NCI-H2227 treated with DMSO at 0.1 percent for 48 hours (cell line): ENCODE results near the gene MBD1.
A peak's percentile ranks its signal among the peaks of the same experiment; 100 is the strongest.
"Not testable (repeated sequence)": the region's sequence is repeated elsewhere in the genome, so short reads cannot be mapped to it uniquely, and the experiment has no call there.

Source experiments
- DNase-seq: peaks from one replicate; lab custom pipeline; 2025; lab: John Stamatoyannopoulos, UW

MBD1 gene, protein sequence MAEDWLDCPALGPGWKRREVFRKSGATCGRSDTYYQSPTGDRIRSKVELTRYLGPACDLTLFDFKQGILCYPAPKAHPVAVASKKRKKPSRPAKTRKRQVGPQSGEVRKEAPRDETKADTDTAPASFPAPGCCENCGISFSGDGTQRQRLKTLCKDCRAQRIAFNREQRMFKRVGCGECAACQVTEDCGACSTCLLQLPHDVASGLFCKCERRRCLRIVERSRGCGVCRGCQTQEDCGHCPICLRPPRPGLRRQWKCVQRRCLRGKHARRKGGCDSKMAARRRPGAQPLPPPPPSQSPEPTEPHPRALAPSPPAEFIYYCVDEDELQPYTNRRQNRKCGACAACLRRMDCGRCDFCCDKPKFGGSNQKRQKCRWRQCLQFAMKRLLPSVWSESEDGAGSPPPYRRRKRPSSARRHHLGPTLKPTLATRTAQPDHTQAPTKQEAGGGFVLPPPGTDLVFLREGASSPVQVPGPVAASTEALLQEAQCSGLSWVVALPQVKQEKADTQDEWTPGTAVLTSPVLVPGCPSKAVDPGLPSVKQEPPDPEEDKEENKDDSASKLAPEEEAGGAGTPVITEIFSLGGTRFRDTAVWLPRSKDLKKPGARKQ

GRCh38 chr18:50281295-50281971, at the start of gene MBD1:
Gene MBD1, minus strand, starts transcription at chr18:50281523. Its CDS starts 1,531 bp downstream, at chr18:50279992.
- peak; percentile 97 for DNase-seq

DNA sequence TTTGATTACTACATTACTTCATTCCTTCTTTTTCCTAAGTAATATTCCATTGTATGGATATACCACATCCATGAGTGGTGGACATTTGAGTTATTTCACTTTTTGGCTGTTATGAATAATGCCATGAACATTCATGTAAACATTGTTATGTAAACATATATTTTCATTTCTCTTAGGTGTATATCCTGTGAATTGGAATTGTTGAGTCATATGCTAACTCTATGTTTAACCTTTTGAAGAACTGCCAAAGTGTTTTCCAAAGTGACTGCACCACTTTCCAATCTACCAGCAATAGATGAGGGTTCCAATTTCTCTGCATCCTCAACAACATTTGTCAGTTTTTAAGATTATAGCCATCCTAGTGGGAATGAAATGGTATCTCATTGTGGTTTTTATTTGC, 48.9 kb upstream of the MBD1 start:
- DNase-seq: no peak

GRCh38 chr18:50327983-50328382, 46.7 kb upstream of the MBD1 start:
- no peak for DNase-seq

- DNase-seq: no peak
Observed at GRCh38 chr18:50320719-50321118, 39.4 kb upstream of the MBD1 start.

DNA sequence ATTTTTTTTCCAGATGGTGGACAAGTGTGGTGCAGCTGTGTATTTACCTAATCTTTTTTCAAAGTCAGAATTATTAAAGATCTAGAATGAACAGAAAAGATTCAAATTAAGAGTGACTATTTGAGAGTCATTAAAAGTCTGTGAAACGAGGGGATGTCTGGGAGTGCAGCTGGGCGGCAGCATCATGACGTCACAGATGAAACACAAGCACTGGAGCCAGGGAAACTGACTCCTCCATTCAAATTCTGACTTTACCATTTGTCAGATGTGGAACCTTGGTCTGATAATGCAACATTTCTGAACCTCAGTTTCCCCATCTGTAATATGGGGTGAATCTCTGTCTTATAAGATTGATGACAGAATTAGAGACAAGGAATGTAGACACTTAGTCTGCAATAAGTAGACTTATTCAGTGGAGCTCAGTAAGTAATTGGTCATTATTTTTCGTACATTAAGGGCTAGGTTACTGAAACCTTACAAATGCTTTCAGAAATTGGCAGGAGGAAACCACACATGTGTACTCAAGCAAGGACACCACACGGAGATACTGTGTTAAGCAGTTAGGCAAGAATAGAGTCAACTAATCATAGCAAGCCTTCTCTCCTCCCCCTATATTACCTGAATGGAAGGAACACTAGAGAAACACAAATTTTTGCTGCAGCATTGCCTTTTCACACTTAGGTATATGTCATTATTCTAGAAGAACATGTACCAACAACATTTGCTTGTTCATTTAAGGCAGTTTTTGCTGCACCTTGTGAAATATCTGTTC, 34.0 kb upstream of the MBD1 start:
- no peak for DNase-seq

GRCh38 chr18:50313873-50314460, 32.6 kb upstream of the MBD1 start:
- no peak for DNase-seq

GRCh38 chr18:50313031-50313607, 31.8 kb upstream of the MBD1 start:
- no peak for DNase-seq

- no peak for DNase-seq
Observed at GRCh38 chr18:50312296-50313030, 31.1 kb upstream of the MBD1 start.

GRCh38 chr18:50311650-50312049, 30.3 kb upstream of the MBD1 start:
- no peak for DNase-seq

GRCh38 chr18:50310080-50310479, 28.8 kb upstream of the MBD1 start:
- DNase-seq: no peak

DNA sequence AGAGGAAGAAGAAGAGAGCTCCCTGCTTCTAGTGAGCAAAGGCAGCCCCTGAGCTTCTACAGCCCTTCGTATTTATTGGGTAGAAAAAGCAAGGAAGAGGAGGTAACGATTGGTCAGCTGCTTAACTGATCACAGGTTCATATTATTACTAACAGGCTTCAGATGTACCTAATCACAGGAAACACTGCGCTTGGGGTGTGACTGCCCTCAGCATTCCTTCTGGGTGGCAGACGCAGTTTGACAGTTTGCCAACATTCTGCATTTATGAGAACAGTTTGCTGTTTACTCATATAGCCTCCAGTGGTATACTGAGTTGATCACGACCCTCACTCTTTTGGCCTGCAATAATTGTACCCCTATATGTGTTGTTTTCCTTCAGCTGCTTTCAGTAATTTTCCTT, 27.5 kb upstream of the MBD1 start:
- DNase-seq: not testable (repeated sequence)

DNA sequence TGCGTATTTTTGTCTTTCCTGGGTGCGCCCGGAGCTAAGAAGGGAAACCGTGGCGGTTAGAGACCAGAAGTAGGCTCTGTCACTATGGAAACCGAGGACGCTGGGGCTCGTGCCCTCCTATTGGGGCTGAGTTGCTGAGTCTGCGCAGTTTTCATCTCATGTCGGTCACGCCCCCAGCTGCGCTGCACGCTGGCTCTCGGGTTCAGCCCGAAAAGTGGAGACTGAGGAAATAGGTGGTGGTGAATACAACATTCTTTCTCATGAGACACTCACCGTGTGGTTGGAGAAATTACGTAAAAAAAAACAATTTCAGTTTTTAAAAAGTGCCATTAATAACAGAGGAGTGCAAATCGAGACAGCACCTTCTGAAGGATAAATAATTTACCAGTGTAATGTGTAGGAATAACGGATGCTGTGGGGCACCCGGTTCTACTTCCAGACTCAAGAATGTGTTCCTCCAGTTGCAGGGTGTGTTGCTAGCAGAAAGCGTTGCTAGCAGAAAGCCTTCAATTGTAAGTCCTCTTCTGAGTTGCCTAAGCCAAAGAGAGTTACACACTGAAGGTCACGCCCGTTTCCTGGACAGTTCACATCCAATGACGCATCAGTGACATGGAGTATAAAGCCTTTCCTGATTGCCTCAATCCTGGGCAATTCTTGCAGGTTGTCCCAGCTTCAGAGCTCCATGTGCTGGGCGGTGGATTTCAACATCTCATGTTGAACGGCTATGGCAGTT, 26.6 kb upstream of the MBD1 start:
- peak; percentile 77 for DNase-seq

GRCh38 chr18:50307400-50307737, 26.0 kb upstream of the MBD1 start:
- DNase-seq: no peak

GRCh38 chr18:50306944-50307343, 25.6 kb upstream of the MBD1 start:
- no peak for DNase-seq

GRCh38 chr18:50301074-50301473, 19.8 kb upstream of the MBD1 start:
- DNase-seq: no peak

- no peak for DNase-seq
Observed at GRCh38 chr18:50299626-50300388, 18.5 kb upstream of the MBD1 start.

- no peak for DNase-seq
Observed at GRCh38 chr18:50298443-50299284, 17.3 kb upstream of the MBD1 start.

GRCh38 chr18:50297621-50298442, 16.5 kb upstream of the MBD1 start:
- DNase-seq: peak; percentile 68
